Daoy (cell line): Measurements from ENCODE around the gene ARHGAP20. TPM values are rescaled to one million over a fixed set of nuclear protein-coding genes. Genes with fewer than 3 reads are reported as not detected.

Source experiments
- DNase-seq: peaks from one replicate; pipeline ENCODE4 v3.0.0-alpha.2; 2015; ENCODE audit warnings: low read depth
- total RNA-seq: library from RNA; depleted of rRNA; stranded (reverse); fragments of >200 nt; shearing (Covaris generic); gene quantifications from 2 replicates; pipeline ENCODE4 v1.2.3, GENCODE V29; 2014

Gene ARHGAP20
- total RNA-seq, 1 experiment from 2014 or later, result not detected

DNA sequence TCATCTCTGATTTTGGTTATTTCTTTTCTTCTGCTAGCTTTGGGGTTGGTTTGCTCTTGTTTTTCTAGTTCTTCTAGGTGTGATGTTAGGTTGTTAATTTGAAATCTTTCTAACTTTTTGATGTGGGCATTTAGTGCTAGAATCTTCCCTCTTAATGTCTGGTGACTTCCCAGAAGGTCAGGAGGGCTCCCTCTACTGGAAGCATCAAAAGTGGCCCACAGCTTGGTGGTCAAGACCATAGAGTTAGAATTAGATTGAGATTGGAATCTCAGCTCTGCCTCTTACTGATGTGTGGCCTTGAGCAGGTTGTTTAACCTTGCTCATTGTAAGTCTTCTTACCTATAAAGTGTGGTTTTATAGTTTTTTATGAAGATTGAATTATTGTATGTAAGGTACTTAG is 183.2 kb downstream of the ARHGAP20 start:
- DNase-seq, result no peak

DNA sequence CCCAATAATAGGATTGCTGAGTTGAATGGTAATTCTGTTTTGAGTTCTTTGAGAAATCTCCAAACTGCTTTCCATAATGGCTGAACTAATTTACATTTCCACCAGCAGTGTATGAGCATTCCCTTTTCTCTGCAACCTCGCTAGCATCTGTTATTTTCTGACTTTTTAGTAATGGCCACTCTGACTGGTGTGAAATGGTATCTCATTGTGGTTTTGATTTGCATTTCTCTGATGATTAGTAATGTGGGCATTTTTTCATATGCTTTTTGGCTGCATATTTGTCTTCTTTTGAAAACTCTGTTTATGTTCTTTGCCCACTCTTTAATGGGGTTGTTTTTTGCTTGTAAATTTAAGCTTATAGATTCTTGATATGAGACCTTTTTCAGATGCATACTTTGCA is 185.1 kb downstream of the ARHGAP20 start:
- no peak for DNase-seq
